ENCODE results near the gene ISCA2.

DNA sequence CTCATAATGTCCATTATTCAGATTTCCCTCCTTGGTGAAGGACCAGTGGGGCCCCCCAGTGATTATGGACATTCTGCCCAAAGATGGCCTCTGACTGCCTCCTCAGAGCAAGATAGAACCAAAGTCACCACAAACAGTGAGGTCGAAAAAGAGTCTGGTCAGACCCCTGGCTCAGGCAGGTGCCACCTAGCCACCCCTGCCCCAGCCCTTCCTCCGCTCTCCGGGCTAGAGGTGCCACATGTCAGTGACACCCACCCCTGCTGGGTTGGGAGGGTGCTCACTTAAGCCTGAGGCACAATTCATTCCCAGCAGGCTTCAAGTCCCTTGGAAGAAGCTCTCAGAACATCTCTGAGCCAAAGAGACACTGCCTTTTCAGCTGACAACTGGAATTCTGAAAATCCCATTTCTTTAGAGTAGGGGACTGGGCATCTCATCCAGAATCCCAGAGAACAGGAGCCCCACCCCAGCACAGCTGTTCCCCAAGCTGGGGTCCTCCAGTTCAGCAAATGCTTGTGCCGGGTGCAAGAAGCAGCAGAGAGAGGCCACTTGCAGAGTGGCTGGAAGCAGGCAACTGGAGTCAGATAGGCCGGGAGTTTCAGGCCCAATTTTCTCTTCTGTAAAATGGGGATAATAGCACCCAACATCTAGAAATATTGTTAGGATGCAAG is 50.3 kb downstream of the ISCA2 start:
- TF ChIP-seq, protein P1, sequence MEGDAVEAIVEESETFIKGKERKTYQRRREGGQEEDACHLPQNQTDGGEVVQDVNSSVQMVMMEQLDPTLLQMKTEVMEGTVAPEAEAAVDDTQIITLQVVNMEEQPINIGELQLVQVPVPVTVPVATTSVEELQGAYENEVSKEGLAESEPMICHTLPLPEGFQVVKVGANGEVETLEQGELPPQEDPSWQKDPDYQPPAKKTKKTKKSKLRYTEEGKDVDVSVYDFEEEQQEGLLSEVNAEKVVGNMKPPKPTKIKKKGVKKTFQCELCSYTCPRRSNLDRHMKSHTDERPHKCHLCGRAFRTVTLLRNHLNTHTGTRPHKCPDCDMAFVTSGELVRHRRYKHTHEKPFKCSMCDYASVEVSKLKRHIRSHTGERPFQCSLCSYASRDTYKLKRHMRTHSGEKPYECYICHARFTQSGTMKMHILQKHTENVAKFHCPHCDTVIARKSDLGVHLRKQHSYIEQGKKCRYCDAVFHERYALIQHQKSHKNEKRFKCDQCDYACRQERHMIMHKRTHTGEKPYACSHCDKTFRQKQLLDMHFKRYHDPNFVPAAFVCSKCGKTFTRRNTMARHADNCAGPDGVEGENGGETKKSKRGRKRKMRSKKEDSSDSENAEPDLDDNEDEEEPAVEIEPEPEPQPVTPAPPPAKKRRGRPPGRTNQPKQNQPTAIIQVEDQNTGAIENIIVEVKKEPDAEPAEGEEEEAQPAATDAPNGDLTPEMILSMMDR (optimal IDR thresholded peaks at IDR 0.05 in 1 of 3, IDR thresholded peaks at IDR 0.05 in 1 of 3, conservative IDR thresholded peaks at IDR 0.05 in 1 of 3; ENCODE audit: extremely low read depth in 1 of 3, insufficient read depth in 2 of 3, low read length in 3 of 3) = no peak
- TF ChIP-seq EZH2 (IDR thresholded peaks at IDR 0.05; ENCODE audit: low read length) = no peak

All from keratinocyte (primary cell).